LNCaP clone FGC (cell line): Measurements from ENCODE around the gene SLC25A21.

ENCODE experiments used
- DNase-seq: peaks from one replicate; pipeline ENCODE4 v3.0.0-alpha.2; 2011; ENCODE audit warnings: low read depth
- H3K4me3 ChIP-seq: 2 replicates; pipeline ENCODE4 v1.5.1; 2011; ENCODE audit warnings: mild to moderate bottlenecking, low read depth, low read length, control low read depth
- TF ChIP-seq, protein P1 (sequence below): IDR thresholded peaks from 2 replicates; pipeline ENCODE4 v1.5.1; 2012; ENCODE audit warnings: mild to moderate bottlenecking; ENCODE audit not compliant: control insufficient read depth, insufficient read depth; ENCODE audit errors: extremely low read depth

The SLC25A21 gene

GRCh38 chr14:36810209-36810608 is 362.2 kb downstream of the SLC25A21 start:
- H3K4me3 ChIP-seq: no peak overlapping the region
- TF ChIP-seq, protein P1, sequence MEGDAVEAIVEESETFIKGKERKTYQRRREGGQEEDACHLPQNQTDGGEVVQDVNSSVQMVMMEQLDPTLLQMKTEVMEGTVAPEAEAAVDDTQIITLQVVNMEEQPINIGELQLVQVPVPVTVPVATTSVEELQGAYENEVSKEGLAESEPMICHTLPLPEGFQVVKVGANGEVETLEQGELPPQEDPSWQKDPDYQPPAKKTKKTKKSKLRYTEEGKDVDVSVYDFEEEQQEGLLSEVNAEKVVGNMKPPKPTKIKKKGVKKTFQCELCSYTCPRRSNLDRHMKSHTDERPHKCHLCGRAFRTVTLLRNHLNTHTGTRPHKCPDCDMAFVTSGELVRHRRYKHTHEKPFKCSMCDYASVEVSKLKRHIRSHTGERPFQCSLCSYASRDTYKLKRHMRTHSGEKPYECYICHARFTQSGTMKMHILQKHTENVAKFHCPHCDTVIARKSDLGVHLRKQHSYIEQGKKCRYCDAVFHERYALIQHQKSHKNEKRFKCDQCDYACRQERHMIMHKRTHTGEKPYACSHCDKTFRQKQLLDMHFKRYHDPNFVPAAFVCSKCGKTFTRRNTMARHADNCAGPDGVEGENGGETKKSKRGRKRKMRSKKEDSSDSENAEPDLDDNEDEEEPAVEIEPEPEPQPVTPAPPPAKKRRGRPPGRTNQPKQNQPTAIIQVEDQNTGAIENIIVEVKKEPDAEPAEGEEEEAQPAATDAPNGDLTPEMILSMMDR: no peak
- DNase-seq: no peak

DNA sequence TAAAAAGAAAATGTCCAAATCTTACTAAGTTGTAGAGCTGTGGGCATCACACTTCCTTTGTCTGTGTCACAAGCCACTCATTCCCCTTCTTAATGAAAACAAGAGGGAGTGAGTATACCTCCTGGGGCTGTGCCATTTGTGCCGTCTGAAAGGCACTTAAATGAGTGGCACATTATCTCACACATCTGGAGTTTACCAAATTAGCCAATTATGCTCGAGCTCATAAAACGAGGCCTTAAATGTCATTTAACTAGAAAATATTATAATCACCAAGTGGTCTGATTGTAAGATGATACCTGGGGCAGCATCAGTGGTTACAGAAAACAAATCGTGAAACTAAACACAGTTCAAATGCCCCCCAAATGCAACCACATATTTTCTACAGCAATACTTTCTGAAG is 364.7 kb downstream of the SLC25A21 start:
- no peak for DNase-seq
- TF ChIP-seq, protein P1: no peak
- H3K4me3 ChIP-seq: no peak overlapping the region

- H3K4me3 ChIP-seq: no peak overlapping the region
- TF ChIP-seq, protein P1: no peak
- no peak for DNase-seq
Observed at GRCh38 chr14:36805131-36805559, 367.3 kb downstream of the SLC25A21 start.

DNA sequence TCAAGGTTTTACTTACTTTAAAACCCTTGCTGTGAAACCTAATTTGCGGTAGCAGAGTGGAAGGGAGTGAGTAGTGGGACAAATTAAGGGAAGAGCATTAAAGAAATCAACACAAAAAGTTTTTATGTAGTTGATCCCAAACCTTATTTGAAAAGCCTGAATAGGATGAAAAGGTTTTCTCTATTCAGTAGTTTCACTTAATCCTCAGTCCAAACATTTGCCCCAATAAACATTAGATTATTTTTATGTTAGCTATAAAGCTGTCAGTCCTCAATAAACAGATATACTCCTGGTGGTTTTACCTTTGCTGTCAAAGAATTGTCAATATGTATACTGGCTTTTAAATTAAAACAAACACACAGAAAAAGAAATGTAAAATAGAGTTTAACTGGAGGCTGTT is 374.8 kb downstream of the SLC25A21 start:
- H3K4me3 ChIP-seq: no peak overlapping the region
- peak; percentile 61 for DNase-seq
- TF ChIP-seq, protein P1: no peak

GRCh38 chr14:36791402-36791801 is 381.0 kb downstream of the SLC25A21 start:
- TF ChIP-seq, protein P1: no peak
- no peak overlapping the region for H3K4me3 ChIP-seq
- no peak for DNase-seq

DNA sequence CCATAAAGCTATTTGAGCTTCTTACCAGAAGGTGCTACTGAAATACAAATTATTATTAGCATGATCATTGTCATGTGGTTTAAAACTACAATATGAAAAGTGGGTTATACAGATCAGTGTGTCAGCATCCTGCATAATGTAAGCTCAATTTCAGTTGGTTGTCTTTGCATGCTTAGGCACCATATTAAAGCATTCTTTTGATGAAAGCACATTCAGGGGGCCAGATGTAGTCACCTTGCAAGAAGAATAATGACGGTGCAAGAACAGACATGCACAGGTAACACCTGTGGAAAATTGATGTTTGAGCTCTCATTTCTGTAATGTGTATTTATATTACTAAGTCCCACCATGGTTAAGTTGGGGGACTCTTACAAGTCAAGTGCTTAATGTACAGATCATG is 386.9 kb downstream of the SLC25A21 start:
- TF ChIP-seq, protein P1: no peak
- DNase-seq: no peak
- H3K4me3 ChIP-seq: no peak overlapping the region

GRCh38 chr14:36784541-36784940 is 387.9 kb downstream of the SLC25A21 start:
- DNase-seq: no peak
- H3K4me3 ChIP-seq: no peak overlapping the region

More at GRCh38 chr14:36784541-36784940, 387.9 kb downstream of the SLC25A21 start:
- TF ChIP-seq, protein P1: no peak
